Ovary (tissue), 3 donors: ENCODE data around the gene LRRC8C.

Source experiments
- CTCF ChIP-seq, 3 donors: fragments of 450-650 bp in 2 of 3; fragments of 200-600 bp in 1 of 3; IDR thresholded peaks; one replicate each; pipeline versions ENCODE4 v1.5.1 to v1.8.0; 2016 to 2022; ENCODE audit warnings: antibody characterized with exemption in 3 of 3, mild to moderate bottlenecking in 1 of 3
- POLR2A ChIP-seq: fragments of 450-650 bp; IDR thresholded peaks from one replicate; pipeline ENCODE4 v1.6.1; 2017; ENCODE audit warnings: antibody characterized with exemption, mild to moderate bottlenecking, moderate library complexity
- donor health status: DM: no; HTN: no; CAD: no.

- TF ChIP-seq CTCF (IDR thresholded peaks at IDR 0.05) (no peak), POLR2A (no peak)
Observed at GRCh38 chr1:89594096-89594740, 38.7 kb upstream of the LRRC8C start.
